Thymus (tissue), 11 donors: ENCODE results near the gene TIE1. TPM values are rescaled to one million over a fixed set of nuclear protein-coding genes. Genes with fewer than 3 reads are reported as not detected.

ENCODE experiments used
- DNase-seq, 9 donors: peaks; one replicate each; pipeline ENCODE4 v3.0.0-alpha.2; 2013; ENCODE audit warnings: low spot score in 9 of 9, low read depth in 6 of 9, missing footprints in 1 of 9
- H3K27ac ChIP-seq, 2 donors: one replicate each; pipeline ENCODE4 v1.5.1; 2013; ENCODE audit warnings: control low read depth in 1 of 2, low read depth in 1 of 2, low read length in 1 of 2, mild to moderate bottlenecking in 1 of 2, moderate library complexity in 1 of 2
- H3K27me3 ChIP-seq, 2 donors: one replicate each; pipeline ENCODE4 v1.5.1; 2013; ENCODE audit warnings: low read length in 1 of 2; ENCODE audit not compliant: control insufficient read depth in 2 of 2, insufficient read depth in 1 of 2
- H3K36me3 ChIP-seq, 2 donors: one replicate each; pipeline ENCODE4 v1.5.1; 2013; ENCODE audit warnings: low read length in 1 of 2, mild to moderate bottlenecking in 1 of 2, moderate library complexity in 1 of 2; ENCODE audit not compliant: control insufficient read depth in 2 of 2, insufficient read depth in 2 of 2
- H3K4me1 ChIP-seq, 2 donors: one replicate each; pipeline ENCODE4 v1.5.1; 2013; ENCODE audit warnings: low read length in 2 of 2; ENCODE audit not compliant: control insufficient read depth in 2 of 2, insufficient read depth in 2 of 2
- H3K4me3 ChIP-seq, 2 donors: one replicate each; pipeline ENCODE4 v1.5.1; 2013; ENCODE audit warnings: low read length in 2 of 2, control low read depth in 1 of 2, mild to moderate bottlenecking in 1 of 2
- H3K9me3 ChIP-seq, 2 donors: one replicate each; pipeline ENCODE4 v1.5.1; 2013; ENCODE audit warnings: low read length in 1 of 2, mild to moderate bottlenecking in 1 of 2; ENCODE audit not compliant: control insufficient read depth in 2 of 2, insufficient read depth in 1 of 2
- WGBS: extraction: QIAGEN DNeasy Blood & Tissue Kit; methylation state at CpG from one replicate; pipeline ENCODE4 v1.1.7; 2013; 5-methylcytosine and 5-hydroxymethylcytosine counted together
- polyA plus RNA-seq: library from polyadenylated mRNA; stranded (reverse); fragments of 200-250 nt; gene quantifications from one replicate; pipeline ENCODE4 v1.2.3, GENCODE V29; 2013
- total RNA-seq: library from RNA; stranded (reverse); fragments of 120-200 nt; gene quantifications from one replicate; pipeline ENCODE4 v1.2.4, GENCODE V29; 2013
- donor health status: healthy.

TIE1 gene
- total and polyA plus RNA-seq, 2 donors, result 4.8 to 8.3 TPM

GRCh38 chr1:43265431-43265830, 35.4 kb upstream of the TIE1 start:
- WGBS, result 96% methylated on average over 4 of the region's 4 CpGs
- Histone ChIP-seq H3K9me3 (no peaks in the 10 kb centered on the region), H3K4me3 (no peak overlapping the region), H3K27ac (no peak overlapping the region), H3K27me3 (peaks cover 0 to 6% of the 10 kb centered on the region in 2 donors), H3K36me3 (no peaks in the 10 kb centered on the region), H3K4me1 (peaks cover 0 to 3% of the 10 kb centered on the region in 2 donors)
- no peak for DNase-seq

- Histone ChIP-seq H3K4me1 (peaks cover 3 to 5% of the 10 kb centered on the region in 2 donors), H3K4me3 (no peak overlapping the region), H3K36me3 (no peaks in the 10 kb centered on the region), H3K27me3 (peaks cover 0 to 7% of the 10 kb centered on the region in 2 donors), H3K9me3 (no peaks in the 10 kb centered on the region), H3K27ac (no peak overlapping the region)
- no peak for DNase-seq
- 96% methylated on average over 1 of the region's 1 CpG for WGBS
Observed at GRCh38 chr1:43266881-43267280, 33.9 kb upstream of the TIE1 start.

GRCh38 chr1:43267291-43267805, 33.4 kb upstream of the TIE1 start:
- H3K9me3 ChIP-seq, result no peaks in the 10 kb centered on the region
- no peak overlapping the region for H3K4me3 ChIP-seq
- WGBS, result 96% methylated on average over 9 of the region's 9 CpGs
- H3K27ac ChIP-seq, result no peak overlapping the region
- peaks cover 0 to 7% of the 10 kb centered on the region in 2 donors for H3K27me3 ChIP-seq
- no peaks in the 10 kb centered on the region for H3K36me3 ChIP-seq
- no peak for DNase-seq
- H3K4me1 ChIP-seq, result peaks cover 3 to 5% of the 10 kb centered on the region in 2 donors

- no peak overlapping the region for H3K27ac ChIP-seq
- 94% methylated on average over 3 of the region's 3 CpGs for WGBS
- no peak for DNase-seq
Observed at GRCh38 chr1:43267818-43268425, 32.9 kb upstream of the TIE1 start.

GRCh38 chr1:43269627-43270375, 31.0 kb upstream of the TIE1 start, which contains the start of gene TMEM125:
Gene TMEM125, plus strand, starts transcription at chr1:43269983. Its CDS starts 2,740 bp downstream, at chr1:43272723.
- Histone ChIP-seq H3K4me1 (peaks cover 3 to 14% of the 10 kb centered on the region in 2 donors), H3K36me3 (no peaks in the 10 kb centered on the region), H3K9me3 (peaks cover 0 to 9% of the 10 kb centered on the region in 2 donors), H3K27me3 (peaks cover 0 to 7% of the 10 kb centered on the region in 2 donors), H3K27ac (no peak within 1 kb of the TSS), H3K4me3 (peak within 1 kb of the TSS in 1 of 2 donors; percentile 20)
- WGBS, result 94% methylated on average over 7 of the region's 7 CpGs
- no peak for DNase-seq

More at GRCh38 chr1:43267818-43268425, 32.9 kb upstream of the TIE1 start:
- H3K4me1 ChIP-seq, result peaks cover 3 to 5% of the 10 kb centered on the region in 2 donors
- H3K36me3 ChIP-seq, result no peaks in the 10 kb centered on the region
- H3K4me3 ChIP-seq, result no peak overlapping the region
- peaks cover 0 to 7% of the 10 kb centered on the region in 2 donors for H3K27me3 ChIP-seq
- no peaks in the 10 kb centered on the region for H3K9me3 ChIP-seq

- peak in 5 of 9 donors; percentile 22 to 67 (median 49) for DNase-seq
- no peak overlapping the region for H3K27ac ChIP-seq
Observed at GRCh38 chr1:43270421-43271095, 30.2 kb upstream of the TIE1 start.

GRCh38 chr1:43271186-43272118, 29.3 kb upstream of the TIE1 start:
- 88% methylated on average over 12 of the region's 12 CpGs for WGBS
- peaks cover 0 to 7% of the 10 kb centered on the region in 2 donors for H3K27me3 ChIP-seq
- no peaks in the 10 kb centered on the region for H3K36me3 ChIP-seq
- peak in 1 of 9 donors; percentile 12 for DNase-seq
- peaks cover 0 to 10% of the 10 kb centered on the region in 2 donors for H3K9me3 ChIP-seq
- no peak overlapping the region for H3K4me3 ChIP-seq
- H3K4me1 ChIP-seq, result peaks cover 3 to 24% of the 10 kb centered on the region in 2 donors
- H3K27ac ChIP-seq, result no peak overlapping the region

More at GRCh38 chr1:43270421-43271095, 30.2 kb upstream of the TIE1 start:
- H3K4me1 ChIP-seq, result peaks cover 3 to 17% of the 10 kb centered on the region in 2 donors
- H3K36me3 ChIP-seq, result no peaks in the 10 kb centered on the region
- H3K9me3 ChIP-seq, result peaks cover 0 to 10% of the 10 kb centered on the region in 2 donors
- 11% methylated on average over 29 of the region's 29 CpGs for WGBS
- H3K4me3 ChIP-seq, result peak overlapping the region in 1 of 2 donors; percentile 20
- peaks cover 0 to 7% of the 10 kb centered on the region in 2 donors for H3K27me3 ChIP-seq

GRCh38 chr1:43272161-43272560, 28.6 kb upstream of the TIE1 start:
- WGBS, result 91% methylated on average over 9 of the region's 9 CpGs
- H3K36me3 ChIP-seq, result no peaks in the 10 kb centered on the region
- H3K4me3 ChIP-seq, result no peak overlapping the region
- H3K27me3 ChIP-seq, result peaks cover 0 to 7% of the 10 kb centered on the region in 2 donors
- DNase-seq, result no peak
- H3K27ac ChIP-seq, result no peak overlapping the region
- H3K9me3 ChIP-seq, result peaks cover 0 to 10% of the 10 kb centered on the region in 2 donors
- H3K4me1 ChIP-seq, result peaks cover 3 to 28% of the 10 kb centered on the region in 2 donors
